ENCODE measurements around the gene ZNF677. TPM values are rescaled to one million over a fixed set of nuclear protein-coding genes. Genes with fewer than 3 reads are reported as not detected.
A peak's percentile ranks its signal among the peaks of the same experiment; 100 is the strongest.
"Not testable (repeated sequence)": the region's sequence is repeated elsewhere in the genome, so short reads cannot be mapped to it uniquely, and the experiment has no call there.

ZNF677 gene
- total RNA-seq, 1 donor from 2014 or later: 25.2 TPM

DNA sequence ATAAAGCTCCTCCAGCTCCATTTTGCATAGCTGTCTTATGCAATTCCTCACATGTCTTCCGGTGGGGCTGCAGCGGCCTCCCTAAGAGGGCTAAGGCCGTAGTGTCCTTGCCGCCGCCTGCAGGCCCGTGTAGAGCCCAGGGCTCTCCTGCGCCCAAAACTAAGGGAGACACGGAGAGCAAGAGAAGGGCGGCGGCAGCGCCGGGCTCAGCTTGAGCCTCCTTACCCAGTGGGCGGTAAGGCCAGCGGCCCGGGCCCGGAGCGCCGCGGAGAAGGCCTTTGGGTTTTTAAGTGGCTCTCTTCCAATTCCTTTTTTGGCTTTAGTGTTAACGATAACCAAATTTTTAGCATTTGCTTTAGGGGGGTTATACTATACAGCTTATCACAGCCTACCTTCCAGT is 30.1 kb downstream of the ZNF677 start:
- H3K36me3 ChIP-seq: peaks cover 26% of the 10 kb centered on the region
- TF ChIP-seq, protein P1, sequence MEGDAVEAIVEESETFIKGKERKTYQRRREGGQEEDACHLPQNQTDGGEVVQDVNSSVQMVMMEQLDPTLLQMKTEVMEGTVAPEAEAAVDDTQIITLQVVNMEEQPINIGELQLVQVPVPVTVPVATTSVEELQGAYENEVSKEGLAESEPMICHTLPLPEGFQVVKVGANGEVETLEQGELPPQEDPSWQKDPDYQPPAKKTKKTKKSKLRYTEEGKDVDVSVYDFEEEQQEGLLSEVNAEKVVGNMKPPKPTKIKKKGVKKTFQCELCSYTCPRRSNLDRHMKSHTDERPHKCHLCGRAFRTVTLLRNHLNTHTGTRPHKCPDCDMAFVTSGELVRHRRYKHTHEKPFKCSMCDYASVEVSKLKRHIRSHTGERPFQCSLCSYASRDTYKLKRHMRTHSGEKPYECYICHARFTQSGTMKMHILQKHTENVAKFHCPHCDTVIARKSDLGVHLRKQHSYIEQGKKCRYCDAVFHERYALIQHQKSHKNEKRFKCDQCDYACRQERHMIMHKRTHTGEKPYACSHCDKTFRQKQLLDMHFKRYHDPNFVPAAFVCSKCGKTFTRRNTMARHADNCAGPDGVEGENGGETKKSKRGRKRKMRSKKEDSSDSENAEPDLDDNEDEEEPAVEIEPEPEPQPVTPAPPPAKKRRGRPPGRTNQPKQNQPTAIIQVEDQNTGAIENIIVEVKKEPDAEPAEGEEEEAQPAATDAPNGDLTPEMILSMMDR (IDR thresholded peaks at IDR 0.05; ENCODE audit: borderline replicate concordance): no peak
- no peak for DNase-seq
- no peaks in the 10 kb centered on the region for H3K4me1 ChIP-seq
- H3K27me3 ChIP-seq (ENCODE audit: low read depth): no peaks in the 10 kb centered on the region
- H3K27ac ChIP-seq (replicated peaks): no peak overlapping the region
- peaks cover 92% of the 10 kb centered on the region for H3K9me3 ChIP-seq (replicated peaks)
- intact Hi-C loops (cut with micrococcal nuclease): no loop called here
- no peak overlapping the region for H3K4me3 ChIP-seq

DNA sequence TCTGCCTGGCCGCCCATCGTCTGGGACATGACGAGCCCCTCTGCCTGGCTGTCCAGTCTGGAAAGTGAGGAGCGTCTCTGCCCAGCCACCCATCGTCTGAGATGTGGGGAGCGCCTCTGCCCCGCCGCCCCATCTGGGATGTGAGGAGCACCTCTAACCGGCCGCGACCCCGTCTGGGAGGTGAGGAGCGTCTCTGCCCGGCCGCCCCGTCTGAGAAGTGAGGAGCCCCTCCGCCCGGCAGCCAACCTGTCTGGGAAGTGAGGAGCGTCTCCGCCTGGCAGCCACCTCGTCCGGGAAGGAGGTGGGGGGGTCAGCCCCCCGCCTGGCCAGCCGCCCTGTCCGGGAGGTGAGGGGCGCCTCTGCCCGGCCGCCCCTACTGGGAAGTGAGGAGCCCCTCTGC is 32.0 kb downstream of the ZNF677 start:
- H3K27ac ChIP-seq (replicated peaks); H3K4me1 ChIP-seq; H3K27me3 ChIP-seq (ENCODE audit: low read depth); H3K4me3 ChIP-seq; DNase-seq; intact Hi-C loops (cut with micrococcal nuclease): not testable (repeated sequence)
- H3K9me3 ChIP-seq (replicated peaks): peaks cover 92% of the 10 kb centered on the region
- peaks cover 12% of the 10 kb centered on the region for H3K36me3 ChIP-seq

DNA sequence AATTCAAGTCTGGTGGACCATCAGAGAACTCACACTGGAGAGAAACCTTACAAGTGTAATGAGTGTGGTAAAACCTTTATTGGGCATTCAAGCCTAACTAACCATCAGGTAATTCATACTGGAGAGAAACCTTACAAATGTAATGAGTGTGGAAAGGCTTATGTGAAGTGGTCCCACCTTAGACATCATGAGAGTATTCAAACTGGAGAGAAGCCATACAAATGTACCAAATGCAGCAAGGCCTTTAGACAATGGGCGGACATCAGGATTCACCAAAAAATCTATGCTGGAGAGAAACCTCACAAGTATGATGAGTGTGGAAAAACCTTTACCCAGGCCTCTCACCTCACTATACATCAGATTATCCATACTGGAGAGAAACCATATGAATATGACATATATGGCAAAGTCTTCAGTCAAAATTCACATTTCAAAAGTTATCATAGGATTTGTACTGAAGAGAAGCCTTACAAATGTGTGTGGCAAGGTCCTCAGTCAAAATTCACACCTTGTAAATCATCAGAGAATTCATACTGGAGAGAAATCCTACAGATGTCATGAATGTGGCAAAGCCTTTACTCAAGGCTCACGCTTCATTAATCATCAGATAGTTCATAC is 41.9 kb downstream of the ZNF677 start:
- Histone ChIP-seq H3K4me3 (no peak overlapping the region), H3K9me3 (replicated peaks) (peaks cover 100% of the 10 kb centered on the region), H3K27ac (replicated peaks) (no peak overlapping the region), H3K4me1 (no peaks in the 10 kb centered on the region), H3K27me3 (ENCODE audit: low read depth) (no peaks in the 10 kb centered on the region), H3K36me3 (peaks cover 77% of the 10 kb centered on the region)
- intact Hi-C loops (cut with micrococcal nuclease): no loop called here
- DNase-seq: no peak
- TF ChIP-seq, protein P1 (IDR thresholded peaks at IDR 0.05; ENCODE audit: borderline replicate concordance): no peak

DNA sequence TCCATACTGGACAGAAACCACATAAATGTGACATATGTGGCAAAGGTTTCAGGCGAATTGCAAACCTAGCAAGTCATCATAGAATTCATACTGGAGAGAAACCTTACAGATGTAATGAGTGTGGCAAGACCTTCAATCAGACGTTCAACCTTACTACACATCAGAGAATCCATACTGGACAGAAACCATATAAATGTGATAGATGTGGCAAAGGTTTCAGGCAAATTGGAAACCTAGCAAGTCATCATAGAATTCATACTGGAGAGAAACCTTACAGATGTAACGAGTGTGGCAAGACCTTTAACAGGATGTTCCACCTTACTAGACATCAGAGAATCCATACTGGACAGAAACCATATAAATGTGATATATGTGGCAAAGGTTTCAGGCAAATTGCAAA is 43.1 kb downstream of the ZNF677 start:
- H3K4me1 ChIP-seq; H3K27ac ChIP-seq (replicated peaks); H3K27me3 ChIP-seq (ENCODE audit: low read depth); DNase-seq; H3K4me3 ChIP-seq; intact Hi-C loops (cut with micrococcal nuclease): not testable (repeated sequence)
- H3K9me3 ChIP-seq (replicated peaks): peaks cover 100% of the 10 kb centered on the region
- H3K36me3 ChIP-seq: peaks cover 88% of the 10 kb centered on the region

DNA sequence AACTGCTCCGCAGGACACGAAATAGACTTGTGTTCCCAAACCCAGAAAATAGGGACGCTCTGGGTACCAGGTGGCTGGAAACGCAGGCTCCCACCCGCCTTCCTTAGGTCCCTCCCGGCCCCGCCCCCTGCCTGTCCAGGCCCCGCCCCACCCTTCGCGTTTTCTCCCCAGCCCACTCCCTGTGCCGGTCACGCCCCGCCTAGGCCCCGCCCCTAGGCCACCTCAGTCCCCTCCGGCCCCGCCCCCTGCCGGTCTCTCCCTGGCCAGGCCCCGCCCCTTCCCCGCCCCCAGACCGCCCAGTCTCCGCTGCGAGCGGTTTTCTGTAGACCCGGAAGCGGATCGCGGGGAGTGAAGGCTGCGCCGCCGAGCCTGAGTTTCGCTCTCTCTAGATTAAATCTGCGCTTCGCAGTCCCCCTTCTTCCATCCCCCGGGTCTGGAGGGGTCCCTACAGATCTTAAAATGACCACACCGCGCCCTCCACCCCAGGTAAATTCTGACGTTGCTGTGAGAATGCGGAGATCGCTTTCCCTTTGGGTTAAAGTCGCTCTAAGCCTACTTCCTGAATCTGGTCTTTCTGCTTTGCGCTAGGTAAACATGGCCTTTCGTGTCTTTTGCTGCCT is 57.8 kb downstream of the ZNF677 start:
- Histone ChIP-seq H3K4me3 (peak overlapping the region; percentile 83), H3K27me3 (ENCODE audit: low read depth) (no peaks in the 10 kb centered on the region), H3K4me1 (peaks cover 32% of the 10 kb centered on the region), H3K27ac (replicated peaks) (peak overlapping the region; percentile 92), H3K36me3 (peaks cover 36% of the 10 kb centered on the region), H3K9me3 (replicated peaks) (peaks cover 40% of the 10 kb centered on the region)
- intact Hi-C loops (cut with micrococcal nuclease): no loop called here
- DNase-seq: peak; percentile 99
- TF ChIP-seq, protein P1 (IDR thresholded peaks at IDR 0.05; ENCODE audit: borderline replicate concordance): no peak

DNA sequence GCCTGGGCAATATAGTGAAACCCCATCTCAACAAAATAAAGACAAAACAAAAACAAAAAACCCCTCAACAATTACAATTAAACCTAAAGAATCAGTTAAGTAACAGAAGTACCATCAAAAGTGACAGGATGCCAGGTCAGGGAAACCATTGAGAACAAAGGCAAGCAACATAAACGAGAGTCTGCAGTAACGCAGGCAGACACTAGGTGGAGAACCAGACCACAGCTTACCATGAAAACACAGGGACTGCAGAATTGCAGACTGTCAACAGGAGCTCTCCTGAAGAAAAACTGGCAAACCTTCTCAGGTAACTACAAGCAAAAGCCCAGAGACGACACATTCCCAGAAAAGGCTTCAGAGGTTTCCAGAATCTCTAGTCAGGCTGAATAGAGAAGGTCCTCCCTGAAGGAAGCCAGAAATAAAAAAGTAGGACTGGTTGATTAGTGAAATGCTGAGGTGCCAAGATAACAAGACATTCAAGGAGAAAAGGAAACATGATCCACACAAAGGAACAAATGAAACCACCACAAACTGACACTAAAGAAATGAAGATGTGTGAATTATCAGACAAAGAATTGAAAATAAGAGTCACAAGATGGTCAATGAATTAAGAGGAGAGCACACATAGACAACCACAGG is 59.3 kb downstream of the ZNF677 start:
- Histone ChIP-seq H3K27ac (replicated peaks) (no peak overlapping the region), H3K4me3 (no peak overlapping the region), H3K9me3 (replicated peaks) (peaks cover 25% of the 10 kb centered on the region), H3K27me3 (ENCODE audit: low read depth) (no peaks in the 10 kb centered on the region), H3K36me3 (peaks cover 28% of the 10 kb centered on the region), H3K4me1 (peaks cover 32% of the 10 kb centered on the region)
- DNase-seq: peak; percentile 72
- intact Hi-C loops (cut with micrococcal nuclease): no loop called here
- TF ChIP-seq, protein P1 (IDR thresholded peaks at IDR 0.05; ENCODE audit: borderline replicate concordance): peak; percentile 96

Measured in left ventricle myocardium inferior (tissue), 1 donor.